HG03432 (cell line): ENCODE data around the gene DEF6.

Experiments used
- ATAC-seq: cut with Tn5 transposase; IDR thresholded peaks from one replicate; pipeline ENCODE4 v1.9.1; 2021; ENCODE audit warnings: mild to moderate bottlenecking, moderate library complexity; ENCODE audit not compliant: unreplicated experiment

The DEF6 gene

GRCh38 chr6:35297601-35298481, at the start of gene DEF6:
DEF6 (plus strand) TSS chr6:35297818; CDS start chr6:35297857, 39 bp downstream.
- ATAC-seq: peak; percentile 84

DNA sequence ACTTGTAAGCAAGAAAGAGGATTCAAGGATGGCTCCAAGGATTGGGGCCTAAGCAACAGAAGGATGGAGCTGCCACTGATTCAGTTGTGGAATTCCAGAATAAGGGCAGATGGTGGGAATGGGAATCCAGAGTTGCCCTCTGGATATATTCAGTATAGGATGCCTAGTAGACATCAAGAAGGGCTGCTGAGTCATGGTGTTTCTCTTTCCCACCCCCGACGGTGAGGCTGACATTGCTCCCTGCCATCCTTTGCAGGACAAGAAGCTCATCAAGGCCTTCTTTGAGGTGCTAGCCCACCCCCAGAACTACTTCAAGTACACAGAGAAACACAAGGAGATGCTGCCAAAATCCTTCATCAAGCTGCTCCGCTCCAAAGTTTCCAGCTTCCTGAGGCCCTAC, 49.3 kb upstream of the DEF6 start:
- ATAC-seq: no peak

- ATAC-seq: no peak
Observed at GRCh38 chr6:35248965-35249364, 48.7 kb upstream of the DEF6 start.

- ATAC-seq: no peak
Observed at GRCh38 chr6:35251949-35252348, 45.7 kb upstream of the DEF6 start.

DNA sequence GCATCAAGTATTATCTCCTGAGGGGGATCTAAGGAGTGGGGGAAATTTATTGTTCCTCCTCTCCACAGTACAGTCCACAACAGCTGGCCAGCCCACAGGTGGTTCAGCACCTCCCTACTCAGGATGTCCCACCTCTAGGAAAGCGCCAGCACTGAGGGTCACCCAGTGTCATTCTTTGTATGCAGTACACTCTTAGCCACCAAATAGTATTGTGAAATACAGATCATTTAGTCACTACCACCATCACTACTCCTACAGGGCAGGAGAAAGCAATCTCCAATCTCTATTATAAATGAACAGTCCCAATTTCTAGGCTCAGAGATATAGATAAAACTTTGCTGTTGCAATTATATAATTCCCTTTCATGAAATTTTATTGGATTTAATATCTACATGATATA, 44.4 kb upstream of the DEF6 start:
- ATAC-seq: no peak

DNA sequence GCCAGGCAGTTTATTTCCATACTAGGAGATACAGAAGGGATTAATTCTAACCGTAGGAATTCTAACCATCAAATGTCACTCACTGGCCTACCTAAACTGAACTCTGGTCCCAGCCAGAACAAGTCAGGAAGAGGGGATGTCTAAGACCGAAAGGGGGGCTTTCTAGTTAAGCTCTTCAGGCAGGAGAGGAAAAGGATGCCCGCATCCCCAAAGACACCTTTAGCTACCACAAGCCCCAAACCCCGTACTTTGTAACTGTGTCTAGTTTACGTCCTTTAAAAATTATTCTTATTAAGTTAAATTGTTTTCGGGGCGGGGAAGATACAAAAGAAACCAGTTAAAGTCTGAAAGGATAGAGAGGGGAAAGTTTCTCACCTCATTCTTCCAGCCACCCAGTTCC, 39.3 kb upstream of the DEF6 start:
- no peak for ATAC-seq

- peak; percentile 13 for ATAC-seq
Observed at GRCh38 chr6:35258858-35259193, 38.8 kb upstream of the DEF6 start.

DNA sequence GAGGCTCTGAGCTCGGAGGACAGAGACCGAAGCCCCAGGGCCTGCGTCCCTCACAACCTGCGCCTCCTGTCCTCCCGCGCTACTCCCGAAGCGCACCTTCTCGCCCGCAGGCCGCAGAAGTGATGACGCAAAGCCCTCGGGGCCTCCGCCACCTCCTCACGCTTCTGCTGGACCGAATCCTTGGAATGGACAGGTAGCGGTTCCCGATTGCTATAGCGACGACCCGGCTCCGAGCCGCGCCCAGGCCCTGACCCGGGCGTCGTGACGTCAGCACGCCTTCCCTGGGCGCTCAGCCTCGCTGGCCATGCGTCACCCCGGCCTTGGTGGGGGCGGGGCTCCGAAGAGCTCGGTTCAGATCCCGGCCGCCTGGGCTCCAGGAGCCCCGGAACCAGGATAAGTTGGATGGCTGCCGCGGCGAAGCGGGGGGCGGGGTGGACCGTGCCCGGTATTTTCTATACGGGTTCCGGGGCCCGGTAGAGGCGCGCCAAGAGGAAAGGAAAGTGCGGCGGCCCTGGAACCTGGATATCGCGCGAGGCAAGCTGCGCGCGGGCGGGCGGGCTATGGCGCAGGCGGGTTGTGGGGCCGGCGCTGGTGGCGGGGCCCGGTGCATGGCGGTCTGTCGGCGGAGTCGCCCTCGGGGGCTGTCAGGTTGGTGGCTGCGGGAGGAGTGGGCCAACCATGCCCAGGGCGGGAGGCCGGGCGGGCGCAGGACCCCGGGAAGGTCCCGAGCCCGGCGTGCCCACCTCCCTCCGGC, 38.2 kb upstream of the DEF6 start, which contains the start of gene ZNF76:
Gene ZNF76, plus strand, starts transcription at position 542 of the 754 bp plus-strand sequence. CDS start 21,417 bp downstream, outside the sequence.
- ATAC-seq: peak; percentile 88

GRCh38 chr6:35259948-35260590, 37.5 kb upstream of the DEF6 start:
- peak; percentile 41 for ATAC-seq

GRCh38 chr6:35260591-35261570, 36.7 kb upstream of the DEF6 start:
- ATAC-seq: no peak

DNA sequence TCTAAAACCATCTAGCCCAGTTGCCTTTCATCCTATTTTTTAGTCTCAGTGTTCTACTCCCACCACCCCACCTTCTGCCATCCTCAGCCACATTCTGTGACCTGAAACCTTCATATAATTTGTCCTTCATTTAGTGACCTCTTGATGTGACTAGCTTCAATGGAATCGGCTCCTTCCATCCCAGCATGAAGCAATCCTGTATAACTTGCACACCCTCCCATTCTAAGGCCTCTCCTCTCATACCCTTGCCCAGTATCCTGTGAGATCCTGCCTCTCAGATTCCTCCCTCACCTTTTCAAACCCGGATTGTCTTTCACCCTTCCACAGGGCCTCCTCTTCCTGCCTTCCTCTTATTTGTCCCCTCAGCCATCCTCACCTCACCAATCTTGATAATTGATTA, 35.0 kb upstream of the DEF6 start:
- ATAC-seq: no peak

DNA sequence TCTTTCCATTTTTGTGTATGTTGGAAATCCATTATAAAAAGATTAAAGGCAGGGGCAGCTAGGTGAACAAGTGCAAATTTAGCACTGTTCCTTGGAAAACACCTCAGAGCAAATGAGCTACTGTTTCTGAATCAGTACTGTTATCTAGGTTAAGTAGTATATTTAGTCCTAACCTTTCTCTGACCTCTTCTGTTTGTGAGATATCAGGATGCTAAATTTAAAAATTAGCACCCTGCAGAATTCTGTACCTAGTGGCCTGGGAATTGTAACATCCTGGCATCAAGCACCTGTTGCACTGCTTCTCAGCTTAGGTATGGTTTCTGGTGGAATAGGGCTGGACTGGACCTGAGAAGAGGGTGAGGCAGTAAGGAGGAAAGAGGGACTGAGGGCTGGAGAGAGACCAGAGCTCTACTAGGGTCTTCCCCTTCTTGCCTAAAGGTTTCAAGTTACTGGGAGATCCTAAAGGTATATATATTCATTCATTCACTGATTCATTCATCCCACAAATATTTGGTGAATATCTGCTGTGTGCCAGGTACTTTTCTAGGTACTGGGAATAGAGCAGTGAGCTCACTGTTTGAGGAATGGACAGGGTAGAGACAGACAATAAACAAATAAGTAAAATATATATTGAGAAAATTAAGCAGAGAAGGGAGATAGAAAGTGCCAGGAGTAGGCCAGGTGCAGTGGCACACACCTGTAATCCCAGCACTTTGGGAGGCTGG, 32.9 kb upstream of the DEF6 start:
- no peak for ATAC-seq

DNA sequence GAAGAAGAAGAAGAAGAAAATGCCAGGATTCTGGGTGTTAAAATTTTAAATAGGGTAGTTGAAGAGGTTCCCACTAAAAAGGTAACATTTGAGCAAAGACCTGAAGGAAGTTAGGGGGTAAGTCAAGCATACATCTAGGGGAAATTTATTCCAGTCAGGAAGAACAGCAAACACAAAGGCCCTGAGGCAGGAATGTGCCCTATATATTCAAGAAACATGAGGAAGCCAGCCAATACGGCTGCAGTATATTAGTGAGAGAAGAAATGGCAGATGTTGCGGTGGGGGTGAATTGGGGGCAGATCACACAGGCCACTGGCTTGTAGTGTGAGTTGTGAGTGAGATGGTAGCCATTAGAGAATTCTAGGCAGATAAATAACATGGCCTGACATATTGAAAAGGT, 32.1 kb upstream of the DEF6 start:
- ATAC-seq: no peak

GRCh38 chr6:35267446-35267845, 30.2 kb upstream of the DEF6 start:
- no peak for ATAC-seq

- no peak for ATAC-seq
Observed at GRCh38 chr6:35267897-35268296, 29.7 kb upstream of the DEF6 start.

DNA sequence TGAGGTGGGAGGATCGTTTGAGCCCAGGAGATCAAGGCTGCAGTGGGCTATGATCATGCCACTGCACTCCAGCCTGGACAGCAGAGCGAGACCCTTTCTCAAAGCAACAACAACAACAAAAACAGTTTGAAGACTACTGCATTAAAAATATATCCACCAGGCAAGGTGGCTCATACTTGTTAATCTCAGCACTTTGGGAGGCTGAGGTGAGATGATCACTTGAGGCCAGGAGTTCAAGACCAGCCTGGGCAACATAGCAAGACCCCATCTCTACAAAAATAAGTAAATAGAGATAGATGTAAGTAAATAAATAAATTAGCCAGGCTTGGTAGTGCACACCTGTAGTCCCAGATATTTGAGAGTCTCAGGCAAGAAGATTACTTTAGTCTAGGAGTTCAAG, 25.6 kb upstream of the DEF6 start:
- no peak for ATAC-seq

- no peak for ATAC-seq
Observed at GRCh38 chr6:35273822-35274559, 23.6 kb upstream of the DEF6 start.

DNA sequence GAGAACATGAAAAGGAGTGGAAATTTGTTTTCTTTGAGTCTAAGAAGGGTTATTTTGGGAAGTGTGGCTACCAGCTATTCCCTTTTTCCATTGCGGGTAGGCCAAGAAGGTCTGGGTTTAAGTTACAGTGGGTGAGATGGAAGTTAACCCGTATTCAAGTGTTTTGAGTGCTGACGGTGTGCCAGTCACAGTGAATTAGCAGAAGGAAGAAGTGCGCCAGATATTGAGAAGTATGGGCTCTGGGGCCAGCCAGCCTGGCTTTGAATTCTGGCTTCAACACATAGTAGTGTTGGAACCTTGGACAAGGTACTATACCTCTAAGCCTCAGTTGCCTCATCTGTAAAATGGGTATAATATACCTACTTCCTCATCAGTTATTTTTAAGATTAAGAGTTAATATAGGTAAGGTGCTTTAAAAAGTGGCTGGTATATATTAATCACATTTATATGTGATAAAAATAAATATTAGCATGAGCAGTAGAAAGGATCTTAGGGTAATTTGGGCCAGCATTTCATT, 21.8 kb upstream of the DEF6 start:
- ATAC-seq: no peak

GRCh38 chr6:35278708-35279107, 18.9 kb upstream of the DEF6 start:
- no peak for ATAC-seq
